ENCODE data around the gene FUT2.
"Not testable (repeated sequence)": the region's sequence is repeated elsewhere in the genome, so short reads cannot be mapped to it uniquely, and the experiment has no call there.

FUT2 gene

DNA sequence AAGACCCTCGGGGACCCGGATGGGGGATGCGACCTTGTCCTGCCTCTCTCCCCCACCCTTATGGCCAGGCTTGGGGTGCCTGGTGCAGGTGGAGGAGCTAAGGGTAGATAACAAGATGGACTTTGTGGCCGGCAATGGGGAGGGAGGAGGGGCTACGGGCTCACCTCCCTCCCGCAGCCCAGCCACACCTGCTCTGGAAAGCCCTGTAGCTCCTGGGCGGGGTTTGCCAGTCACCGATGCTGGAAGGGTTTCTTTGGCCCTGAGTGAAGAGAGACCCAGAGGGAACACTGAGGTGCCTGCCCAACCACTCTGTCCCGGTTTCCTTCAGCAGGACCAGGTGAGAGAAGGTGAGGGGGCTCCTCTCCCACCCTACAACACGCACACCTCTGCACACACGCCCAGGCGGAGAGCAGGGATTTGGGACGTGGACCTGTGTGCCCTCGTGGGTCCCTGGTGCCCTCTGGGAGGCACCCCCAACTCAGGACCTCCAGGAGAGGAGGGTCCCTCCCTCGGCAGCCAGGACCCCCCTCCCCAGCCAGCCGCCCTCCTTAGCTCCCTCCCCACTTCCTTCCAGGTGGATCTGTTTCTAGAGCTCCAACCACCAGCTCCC lies at the start of gene FUT2:
TSS of gene FUT2 (plus strand) at position 229 of the 610 bp plus-strand sequence. CDS start 6,986 bp downstream, outside the sequence.
- no peak for DNase-seq (ENCODE audit: low spot score)

DNA sequence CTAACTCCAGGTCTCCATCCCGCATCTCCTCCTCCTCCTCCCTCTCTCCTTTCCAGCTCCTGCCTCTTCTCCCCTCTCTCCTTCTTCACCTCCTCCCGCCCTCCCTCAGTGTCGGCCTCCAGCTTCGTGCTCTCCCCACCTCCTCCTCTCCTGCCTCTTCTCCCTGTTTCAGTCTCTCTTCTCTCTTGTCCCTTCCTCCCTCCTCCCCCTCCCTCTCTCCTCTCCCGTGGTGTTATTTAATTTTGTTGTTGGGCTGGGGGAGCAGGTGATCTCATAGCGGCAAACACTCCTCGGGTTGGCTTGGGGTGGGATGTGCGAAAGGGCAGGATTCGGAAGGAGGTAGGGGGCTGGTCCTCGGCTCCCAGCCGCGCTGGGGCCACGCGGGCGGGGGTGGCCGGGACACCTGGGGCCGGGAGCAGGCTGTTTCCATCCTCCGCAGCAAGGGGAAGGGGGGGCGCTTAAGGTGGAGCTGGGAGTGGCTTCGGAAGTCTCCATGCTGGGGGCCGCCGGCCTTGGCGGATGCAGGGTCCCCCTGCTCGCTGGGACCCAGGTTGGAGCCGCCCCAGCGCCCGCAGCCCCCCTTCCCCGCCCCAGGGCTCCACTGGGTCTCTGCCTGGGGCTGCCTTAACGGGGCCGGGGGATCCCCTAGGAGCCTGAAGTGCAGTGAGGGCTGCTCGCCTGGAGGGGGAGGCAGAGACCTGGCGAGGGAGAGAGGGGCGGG lies 49.6 kb upstream of the FUT2 start, which contains the start of gene CA11:
TSS of gene CA11 (minus strand) at position 187 of the 721 bp plus-strand sequence. CDS start 555 bp downstream, outside the sequence.
- peak; percentile 96 for DNase-seq (ENCODE audit: low spot score)

GRCh38 chr19:48646722-48647216 lies 49.0 kb upstream of the FUT2 start:
- no peak for DNase-seq (ENCODE audit: low spot score)

DNA sequence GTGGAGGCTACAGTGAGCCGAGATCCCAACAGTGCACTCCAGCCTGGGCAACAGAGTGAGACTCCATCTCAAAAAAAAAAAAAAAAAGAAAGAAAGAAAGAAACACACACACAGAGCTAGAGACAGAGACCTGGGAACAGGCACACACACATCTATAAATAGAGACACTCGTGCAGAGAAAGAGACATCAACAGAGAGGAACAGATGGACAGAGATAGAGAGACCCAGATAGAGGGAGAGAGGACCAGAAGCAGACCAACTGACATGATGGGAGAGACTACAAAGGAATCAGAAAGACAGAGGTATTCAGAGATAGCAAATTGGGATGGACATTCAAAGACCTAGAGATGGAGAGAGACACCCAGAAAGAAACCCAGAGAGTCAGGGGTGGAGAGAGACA lies 47.6 kb upstream of the FUT2 start:
- DNase-seq (ENCODE audit: low spot score): no peak

DNA sequence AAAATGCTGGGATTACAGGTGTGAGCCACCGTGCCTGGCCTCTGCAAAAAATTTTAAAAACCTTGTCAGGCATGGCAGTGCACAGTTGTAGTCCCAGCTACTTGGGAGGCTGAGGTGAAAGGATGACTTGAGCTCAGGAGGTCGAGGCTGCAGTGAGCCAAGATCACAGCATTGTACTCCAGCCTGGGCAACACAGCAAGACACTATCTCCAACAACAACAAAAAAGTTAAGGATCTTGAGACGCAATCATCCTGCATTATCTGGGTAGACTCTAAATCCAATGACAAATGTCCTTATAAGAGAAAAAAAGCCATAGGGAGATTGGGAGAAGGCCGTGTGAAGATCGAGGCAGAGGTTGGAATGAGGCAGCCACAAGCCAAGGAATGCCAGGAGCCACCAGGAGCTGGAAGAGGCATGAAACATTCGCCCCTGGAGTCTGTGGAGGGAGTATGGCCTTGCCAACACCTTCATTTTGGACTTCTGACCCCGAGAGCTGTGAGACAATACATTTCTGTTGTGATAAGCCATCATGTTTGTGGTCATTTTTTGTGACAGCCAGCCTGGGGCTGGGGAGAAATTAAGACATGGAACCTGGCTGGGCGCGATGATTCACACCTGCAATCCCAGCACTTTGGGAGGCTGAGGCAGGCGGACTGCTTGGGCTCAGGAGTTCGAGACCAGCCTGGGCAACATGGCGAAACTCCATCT lies 44.6 kb upstream of the FUT2 start:
- DNase-seq (ENCODE audit: low spot score): no peak

DNA sequence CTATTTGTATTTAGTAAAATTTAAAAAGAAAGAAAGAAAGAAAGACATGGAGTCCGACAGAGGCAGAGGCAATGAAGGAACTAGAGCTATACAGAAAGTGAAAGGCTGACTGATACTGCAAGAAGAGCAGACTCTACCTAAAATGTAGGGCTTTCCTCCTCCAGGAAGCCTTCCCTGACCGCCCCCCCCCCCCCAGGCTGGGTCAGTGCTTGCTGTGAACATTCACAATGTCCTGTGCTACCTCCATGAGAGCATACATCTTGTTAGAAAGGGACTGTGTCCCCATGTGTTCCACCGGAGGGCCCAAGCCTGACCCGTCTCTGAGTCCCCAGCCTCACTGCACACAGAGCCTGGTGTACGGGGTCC lies 44.1 kb upstream of the FUT2 start:
- no peak for DNase-seq (ENCODE audit: low spot score)

DNA sequence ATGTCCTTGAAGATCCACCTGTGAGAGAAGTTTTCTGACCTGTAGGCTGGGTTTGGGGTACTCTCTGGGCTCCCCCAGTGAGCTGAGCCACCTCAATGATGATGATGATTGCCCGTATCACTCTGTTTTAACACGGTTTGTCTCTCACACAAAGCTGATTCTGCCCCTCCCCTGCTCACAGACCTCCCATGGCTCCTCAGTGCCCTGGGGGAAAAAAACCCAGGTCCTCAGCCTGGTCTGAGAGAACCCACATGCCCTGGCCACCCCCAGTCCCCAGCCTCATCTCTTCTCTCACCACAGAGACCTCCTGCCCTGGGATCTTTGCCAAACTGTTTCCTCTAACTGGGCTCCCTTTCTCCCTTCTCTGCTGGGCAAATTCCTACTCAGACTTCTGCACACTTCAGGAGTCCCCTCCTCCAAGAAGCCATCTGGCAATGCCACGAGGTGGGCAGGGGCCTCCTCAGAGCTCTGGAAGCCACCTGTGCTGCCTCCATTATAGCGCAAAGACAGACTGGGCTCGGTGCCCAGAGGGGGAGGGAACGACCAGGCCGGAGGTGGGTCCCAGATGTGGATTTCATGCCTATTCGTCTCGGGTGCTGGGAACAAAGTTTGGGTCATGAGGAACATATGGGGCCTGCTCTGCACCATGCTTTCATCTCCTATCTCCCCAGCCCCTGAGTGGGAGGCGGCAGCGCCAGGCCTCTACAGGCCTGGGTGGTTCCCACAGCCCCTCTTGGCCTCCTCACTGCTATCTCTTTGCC lies 41.3 kb upstream of the FUT2 start:
- DNase-seq (ENCODE audit: low spot score): no peak

GRCh38 chr19:48656840-48657474 lies 38.8 kb upstream of the FUT2 start:
- DNase-seq (ENCODE audit: low spot score): no peak

DNA sequence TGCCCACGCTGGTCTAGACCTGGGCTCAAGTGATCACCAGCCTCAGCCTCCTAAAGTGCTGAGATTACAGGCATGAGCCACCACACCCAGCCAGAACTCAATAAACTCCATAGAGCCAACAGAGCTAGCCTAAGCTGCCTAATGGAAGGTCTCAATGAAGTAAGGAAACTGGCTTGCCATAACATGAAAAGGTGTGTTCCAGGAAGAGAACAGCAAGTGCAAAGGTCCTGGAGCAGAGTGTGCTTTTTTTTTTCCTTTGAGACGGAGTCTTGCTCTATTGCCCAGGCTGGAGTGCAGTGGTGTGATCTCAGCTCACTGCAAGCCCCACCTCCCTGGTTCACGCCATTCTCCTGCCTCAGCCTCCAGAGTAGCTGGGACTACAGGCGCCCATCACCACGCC lies 37.9 kb upstream of the FUT2 start:
- DNase-seq (ENCODE audit: low spot score): not testable (repeated sequence)

GRCh38 chr19:48658483-48658882 lies 37.3 kb upstream of the FUT2 start:
- no peak for DNase-seq (ENCODE audit: low spot score)

DNA sequence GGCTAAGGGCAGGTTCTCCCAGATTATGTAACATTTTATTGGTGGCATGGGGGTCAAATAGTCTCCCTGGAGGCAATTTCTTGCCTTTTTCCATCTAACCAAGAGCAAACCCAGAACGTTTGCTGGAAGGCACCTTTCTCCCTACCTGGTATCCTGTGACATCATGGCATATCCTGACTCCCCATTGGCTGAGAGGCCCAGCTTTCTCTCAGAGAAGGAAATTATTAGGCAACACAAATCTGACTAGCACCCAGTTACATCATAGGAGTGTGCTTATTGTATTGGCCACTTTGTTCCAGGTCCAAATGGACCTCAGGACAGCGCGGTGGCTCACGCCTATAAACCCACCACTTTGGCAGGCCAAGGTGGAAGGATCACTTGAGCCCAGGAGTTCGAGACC lies 36.0 kb upstream of the FUT2 start:
- DNase-seq (ENCODE audit: low spot score): no peak

- DNase-seq (ENCODE audit: low spot score): peak; percentile 71
These were observed 34.7 kb upstream of the FUT2 start for GRCh38 chr19:48660852-48661710.

GRCh38 chr19:48661711-48662090 lies 34.1 kb upstream of the FUT2 start:
- DNase-seq (ENCODE audit: low spot score): no peak

- no peak for DNase-seq (ENCODE audit: low spot score)
These were observed 32.1 kb upstream of the FUT2 start for GRCh38 chr19:48663667-48664066.

DNA sequence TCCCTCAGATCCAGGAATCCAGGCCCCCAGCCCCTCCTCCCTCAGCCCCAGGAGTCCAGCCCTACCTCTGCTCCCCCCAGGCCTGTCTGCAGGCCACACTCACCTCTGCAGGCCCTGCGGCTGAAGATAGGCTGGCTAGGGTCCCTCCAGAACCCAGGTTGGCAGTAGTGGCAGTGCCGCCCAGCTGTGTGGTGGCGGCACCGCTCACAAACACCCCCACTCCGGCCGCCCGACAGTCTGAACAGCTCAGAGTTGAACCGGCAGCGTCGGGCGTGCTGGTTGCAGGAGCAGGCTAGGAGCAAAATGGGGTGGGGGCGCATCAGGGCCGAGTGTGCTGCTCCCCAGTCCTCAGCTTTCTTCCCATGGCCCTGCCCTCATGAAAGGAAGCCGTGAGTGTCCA lies 31.3 kb upstream of the FUT2 start:
- DNase-seq (ENCODE audit: low spot score): no peak

GRCh38 chr19:48665786-48666185 lies 30.0 kb upstream of the FUT2 start:
- no peak for DNase-seq (ENCODE audit: low spot score)

- DNase-seq (ENCODE audit: low spot score): no peak
These were observed 27.4 kb upstream of the FUT2 start for GRCh38 chr19:48668332-48668731.

- no peak for DNase-seq (ENCODE audit: low spot score)
These were observed 27.0 kb upstream of the FUT2 start for GRCh38 chr19:48668761-48669160.

DNA sequence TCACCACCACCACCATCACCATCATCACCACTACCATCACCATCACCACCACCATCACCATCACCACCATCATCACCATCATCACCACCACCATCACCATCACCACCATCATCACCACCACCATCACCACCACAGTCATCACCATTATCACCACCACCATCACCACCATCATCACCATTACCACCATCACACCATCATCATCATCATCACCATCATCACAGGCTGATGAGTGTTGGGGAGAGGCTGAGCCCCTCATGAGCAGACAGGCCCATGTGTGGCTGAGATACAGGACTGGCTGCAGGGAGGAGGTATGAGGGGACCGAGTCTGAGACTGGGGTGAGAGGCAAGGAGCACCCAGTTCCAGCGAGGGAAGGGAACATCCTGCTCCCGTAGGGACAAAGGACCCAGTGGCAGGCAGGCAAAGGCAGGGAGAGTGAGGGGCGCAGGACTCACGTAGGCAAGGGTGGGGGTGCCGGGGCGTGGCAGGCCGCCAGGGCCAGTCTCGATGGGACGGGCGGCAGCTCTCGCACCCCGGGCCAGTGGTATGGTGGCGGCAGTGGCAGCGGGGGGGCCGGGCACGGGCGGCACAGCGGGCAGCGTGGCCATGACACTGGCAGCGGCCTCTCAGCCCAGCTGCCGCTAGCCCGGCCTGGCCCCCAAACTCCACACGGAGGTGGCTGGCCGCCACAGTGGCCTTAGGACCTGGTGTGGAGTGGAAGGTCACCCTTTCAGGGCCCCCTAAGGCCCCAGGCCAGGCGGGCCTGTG lies 25.7 kb upstream of the FUT2 start:
- DNase-seq (ENCODE audit: low spot score): no peak
